GM12864 (cell line): ENCODE measurements around the gene COL25A1.

Experiments used
- DNase-seq: peaks from one replicate; pipeline ENCODE4 v3.0.0-alpha.2; 2011; ENCODE audit warnings: low read depth
- H3K4me3 ChIP-seq: 2 replicates; pipeline ENCODE4 v1.5.1; 2011; ENCODE audit warnings: mild to moderate bottlenecking, low read depth, low read length, control low read depth
- TF ChIP-seq, protein P1 (sequence below): IDR thresholded peaks from 2 replicates; pipeline ENCODE4 v1.5.1; 2011; ENCODE audit warnings: low read depth, mild to moderate bottlenecking, moderate library complexity, low read length, control low read depth, inconsistent platforms; ENCODE audit errors: missing control alignments

Gene COL25A1

GRCh38 chr4:109053257-109053656 is 249.2 kb downstream of the COL25A1 start:
- no peak overlapping the region for H3K4me3 ChIP-seq
- TF ChIP-seq, protein P1, sequence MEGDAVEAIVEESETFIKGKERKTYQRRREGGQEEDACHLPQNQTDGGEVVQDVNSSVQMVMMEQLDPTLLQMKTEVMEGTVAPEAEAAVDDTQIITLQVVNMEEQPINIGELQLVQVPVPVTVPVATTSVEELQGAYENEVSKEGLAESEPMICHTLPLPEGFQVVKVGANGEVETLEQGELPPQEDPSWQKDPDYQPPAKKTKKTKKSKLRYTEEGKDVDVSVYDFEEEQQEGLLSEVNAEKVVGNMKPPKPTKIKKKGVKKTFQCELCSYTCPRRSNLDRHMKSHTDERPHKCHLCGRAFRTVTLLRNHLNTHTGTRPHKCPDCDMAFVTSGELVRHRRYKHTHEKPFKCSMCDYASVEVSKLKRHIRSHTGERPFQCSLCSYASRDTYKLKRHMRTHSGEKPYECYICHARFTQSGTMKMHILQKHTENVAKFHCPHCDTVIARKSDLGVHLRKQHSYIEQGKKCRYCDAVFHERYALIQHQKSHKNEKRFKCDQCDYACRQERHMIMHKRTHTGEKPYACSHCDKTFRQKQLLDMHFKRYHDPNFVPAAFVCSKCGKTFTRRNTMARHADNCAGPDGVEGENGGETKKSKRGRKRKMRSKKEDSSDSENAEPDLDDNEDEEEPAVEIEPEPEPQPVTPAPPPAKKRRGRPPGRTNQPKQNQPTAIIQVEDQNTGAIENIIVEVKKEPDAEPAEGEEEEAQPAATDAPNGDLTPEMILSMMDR = no peak
- DNase-seq = no peak

- no peak for DNase-seq
- TF ChIP-seq, protein P1 = no peak
- H3K4me3 ChIP-seq = no peak overlapping the region
Observed at GRCh38 chr4:109052821-109053220, 249.6 kb downstream of the COL25A1 start.

DNA sequence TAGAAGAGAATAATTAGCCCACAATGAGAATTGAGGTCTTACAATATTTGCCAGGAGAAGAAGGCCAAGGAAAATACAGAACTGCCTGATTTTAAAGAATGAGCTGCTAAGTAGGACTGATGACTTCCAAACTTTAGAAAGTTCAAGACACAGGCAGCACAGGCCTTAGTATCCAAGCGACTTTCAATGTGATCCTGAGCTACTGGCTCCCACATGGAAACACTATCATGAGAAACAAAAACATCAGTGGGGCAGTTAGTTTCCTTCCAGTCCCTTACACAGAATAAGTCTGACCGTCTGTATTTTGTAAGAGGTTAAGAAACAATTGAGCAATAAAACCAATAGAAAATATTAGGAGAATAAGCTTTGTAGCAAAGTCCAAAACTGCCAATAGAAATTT is 251.4 kb downstream of the COL25A1 start:
- H3K4me3 ChIP-seq = no peak overlapping the region
- DNase-seq = no peak
- TF ChIP-seq, protein P1 = no peak

- H3K4me3 ChIP-seq = no peak overlapping the region
- TF ChIP-seq, protein P1 = no peak
- no peak for DNase-seq
Observed at GRCh38 chr4:109049926-109050325, 252.5 kb downstream of the COL25A1 start.

- no peak for DNase-seq
- TF ChIP-seq, protein P1 = no peak
- no peak overlapping the region for H3K4me3 ChIP-seq
Observed at GRCh38 chr4:109046471-109047201, 255.8 kb downstream of the COL25A1 start.

DNA sequence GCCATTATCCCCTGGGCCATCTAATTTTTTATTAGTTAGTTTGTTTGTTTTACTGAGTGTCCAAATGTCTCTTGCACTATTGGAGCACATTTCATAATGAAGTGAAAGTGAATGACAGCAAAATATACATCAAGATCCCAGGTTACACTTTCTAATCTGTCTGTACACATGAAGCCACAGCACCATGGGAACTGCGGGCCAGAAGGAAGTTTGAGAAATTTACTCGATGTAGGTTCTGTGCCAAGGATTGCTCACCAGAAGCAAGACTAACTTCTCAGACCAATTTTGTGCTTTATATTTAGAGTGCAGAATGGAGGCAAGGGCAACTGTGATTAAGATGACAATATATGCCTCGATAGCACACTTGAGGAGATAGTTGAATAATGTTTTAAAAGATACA is 258.0 kb downstream of the COL25A1 start:
- H3K4me3 ChIP-seq = no peak overlapping the region
- TF ChIP-seq, protein P1 = no peak
- no peak for DNase-seq

DNA sequence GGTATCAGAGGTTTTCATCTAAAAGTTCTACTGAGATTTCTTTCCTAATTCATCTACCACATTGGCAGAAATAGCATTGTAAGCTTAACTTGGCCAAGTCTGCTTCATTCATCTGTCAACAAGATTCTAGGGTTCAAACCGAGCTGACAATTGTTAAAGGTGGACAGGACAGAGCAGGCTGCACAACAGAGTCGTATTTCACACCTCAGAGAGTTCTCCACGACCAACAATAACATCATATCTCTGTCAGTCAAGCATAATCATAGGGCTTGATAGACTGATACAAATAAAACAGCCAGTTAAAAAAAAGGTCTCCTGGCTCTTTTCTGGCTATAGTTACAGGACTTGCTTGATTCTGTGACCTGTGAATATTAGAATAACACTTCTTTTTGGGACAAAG is 259.2 kb downstream of the COL25A1 start:
- DNase-seq = no peak
- TF ChIP-seq, protein P1 = no peak
- no peak overlapping the region for H3K4me3 ChIP-seq
